ENCODE results near the gene APMAP.

The APMAP gene

GRCh38 chr20:24968278-24968800 is 24.2 kb downstream of the APMAP start:
- H3K4me3 ChIP-seq (ENCODE audit: low read length in 2 of 2): no peak overlapping the region
- no peaks in the 10 kb centered on the region for H3K9me3 ChIP-seq (ENCODE audit: control insufficient read depth in 2 of 2, low read length in 2 of 2)
- peaks cover 0 to 2% of the 10 kb centered on the region in 2 donors for H3K4me1 ChIP-seq (ENCODE audit: control insufficient read depth in 2 of 2, insufficient read depth in 2 of 2, low read length in 2 of 2)
- no peak overlapping the region for H3K9ac ChIP-seq (ENCODE audit: low read depth in 1 of 2, low read length in 2 of 2)
- no peaks in the 10 kb centered on the region for H3K27me3 ChIP-seq (ENCODE audit: control insufficient read depth in 2 of 2, insufficient read depth in 2 of 2, low read length in 2 of 2)
- H3K27ac ChIP-seq (ENCODE audit: low read depth in 2 of 2, low read length in 2 of 2): no peak overlapping the region
- peaks cover 49 to 67% of the 10 kb centered on the region in 2 donors for H3K36me3 ChIP-seq (ENCODE audit: control insufficient read depth in 2 of 2, insufficient read depth in 2 of 2, low read length in 2 of 2)

- no peaks in the 10 kb centered on the region for H3K27me3 ChIP-seq (ENCODE audit: control insufficient read depth in 2 of 2, insufficient read depth in 2 of 2, low read length in 2 of 2)
- H3K9ac ChIP-seq (ENCODE audit: low read depth in 1 of 2, low read length in 2 of 2): no peak overlapping the region
- H3K4me1 ChIP-seq (ENCODE audit: control insufficient read depth in 2 of 2, insufficient read depth in 2 of 2, low read length in 2 of 2): no peaks in the 10 kb centered on the region
- peaks cover 49 to 58% of the 10 kb centered on the region in 2 donors for H3K36me3 ChIP-seq (ENCODE audit: control insufficient read depth in 2 of 2, insufficient read depth in 2 of 2, low read length in 2 of 2)
- H3K9me3 ChIP-seq (ENCODE audit: control insufficient read depth in 2 of 2, low read length in 2 of 2): no peaks in the 10 kb centered on the region
- no peak overlapping the region for H3K4me3 ChIP-seq (ENCODE audit: low read length in 2 of 2)
- H3K27ac ChIP-seq (ENCODE audit: low read depth in 2 of 2, low read length in 2 of 2): no peak overlapping the region
Measured at GRCh38 chr20:24966317-24967012, 26.1 kb downstream of the APMAP start.

DNA sequence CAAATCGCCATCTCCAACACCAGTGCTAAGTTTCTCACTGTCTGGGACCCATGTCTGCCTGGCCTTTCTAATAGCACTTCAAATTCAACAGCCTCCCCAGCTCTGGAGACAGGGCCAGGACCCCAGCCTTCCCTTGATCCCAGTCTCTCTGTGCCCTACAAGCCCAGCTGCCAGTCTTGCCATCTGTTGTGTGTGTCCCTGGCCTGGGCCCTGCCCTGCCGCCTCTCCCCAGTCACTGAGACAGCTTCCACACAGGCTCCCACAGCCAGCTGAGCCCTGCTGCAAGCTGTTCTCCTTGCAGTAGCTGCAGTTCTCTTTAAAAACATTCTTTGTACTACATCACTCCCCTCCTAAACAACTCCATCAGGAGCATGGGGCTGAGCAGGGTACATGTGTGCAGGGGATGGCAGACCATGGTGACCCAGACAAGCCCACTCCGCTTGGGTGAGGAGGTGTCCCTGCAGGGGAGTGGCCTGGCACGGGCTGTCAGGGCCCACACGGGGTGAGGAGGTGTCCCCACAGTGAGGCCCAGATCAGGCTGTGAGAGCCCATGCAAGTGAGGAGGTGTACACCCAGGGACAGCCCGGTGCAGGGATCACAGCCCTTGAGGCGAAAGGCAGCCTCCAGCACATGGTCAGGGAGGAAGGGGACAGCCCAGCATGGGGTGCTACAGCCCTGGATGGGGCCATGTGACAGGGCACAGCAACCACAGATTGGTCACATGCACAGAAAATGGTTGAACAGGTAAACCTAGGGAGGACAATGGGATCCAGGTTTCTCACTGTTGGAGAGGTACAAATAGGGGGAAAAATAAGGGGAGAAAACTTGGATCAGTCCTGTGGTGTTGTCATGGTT is 27.3 kb downstream of the APMAP start:
- Histone ChIP-seq H3K27ac (ENCODE audit: low read depth in 2 of 2, low read length in 2 of 2) (no peak overlapping the region), H3K27me3 (ENCODE audit: control insufficient read depth in 2 of 2, insufficient read depth in 2 of 2, low read length in 2 of 2) (no peaks in the 10 kb centered on the region), H3K4me3 (ENCODE audit: low read length in 2 of 2) (no peak overlapping the region), H3K36me3 (ENCODE audit: control insufficient read depth in 2 of 2, insufficient read depth in 2 of 2, low read length in 2 of 2) (peaks cover 45 to 59% of the 10 kb centered on the region in 2 donors), H3K4me1 (ENCODE audit: control insufficient read depth in 2 of 2, insufficient read depth in 2 of 2, low read length in 2 of 2) (no peaks in the 10 kb centered on the region), H3K9me3 (ENCODE audit: control insufficient read depth in 2 of 2, low read length in 2 of 2) (no peaks in the 10 kb centered on the region), H3K9ac (ENCODE audit: low read depth in 1 of 2, low read length in 2 of 2) (no peak overlapping the region)

DNA sequence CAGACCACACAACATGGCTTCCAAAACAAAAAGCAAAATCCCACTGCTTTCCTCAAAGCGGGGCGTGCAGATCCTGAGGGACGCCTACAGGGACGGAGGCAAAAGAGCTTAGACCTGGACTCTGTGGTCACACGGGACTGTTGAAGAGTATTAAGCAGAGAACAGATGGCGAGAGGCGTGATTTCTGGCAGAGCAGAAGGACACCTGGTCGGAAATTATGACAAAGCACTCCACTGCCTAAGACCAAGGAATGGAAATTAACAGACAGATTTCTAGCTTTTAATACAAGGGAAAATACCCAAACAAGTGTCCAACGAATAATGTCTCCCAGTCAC is 28.1 kb downstream of the APMAP start:
- H3K27ac ChIP-seq (ENCODE audit: low read depth in 2 of 2, low read length in 2 of 2): no peak overlapping the region

GRCh38 chr20:24963672-24964505 is 28.7 kb downstream of the APMAP start:
- no peaks in the 10 kb centered on the region for H3K4me1 ChIP-seq (ENCODE audit: control insufficient read depth in 2 of 2, insufficient read depth in 2 of 2, low read length in 2 of 2)
- peaks cover 36 to 53% of the 10 kb centered on the region in 2 donors for H3K36me3 ChIP-seq (ENCODE audit: control insufficient read depth in 2 of 2, insufficient read depth in 2 of 2, low read length in 2 of 2)
- H3K4me3 ChIP-seq (ENCODE audit: low read length in 2 of 2): no peak overlapping the region
- H3K27me3 ChIP-seq (ENCODE audit: control insufficient read depth in 2 of 2, insufficient read depth in 2 of 2, low read length in 2 of 2): no peaks in the 10 kb centered on the region
- no peak overlapping the region for H3K27ac ChIP-seq (ENCODE audit: low read depth in 2 of 2, low read length in 2 of 2)
- no peak overlapping the region for H3K9ac ChIP-seq (ENCODE audit: low read depth in 1 of 2, low read length in 2 of 2)
- H3K9me3 ChIP-seq (ENCODE audit: control insufficient read depth in 2 of 2, low read length in 2 of 2): no peaks in the 10 kb centered on the region

More for the DNA sequence above, 28.1 kb downstream of the APMAP start:
- H3K4me1 ChIP-seq (ENCODE audit: control insufficient read depth in 2 of 2, insufficient read depth in 2 of 2, low read length in 2 of 2): no peaks in the 10 kb centered on the region
- peaks cover 38 to 57% of the 10 kb centered on the region in 2 donors for H3K36me3 ChIP-seq (ENCODE audit: control insufficient read depth in 2 of 2, insufficient read depth in 2 of 2, low read length in 2 of 2)
- H3K4me3 ChIP-seq (ENCODE audit: low read length in 2 of 2): no peak overlapping the region
- H3K9ac ChIP-seq (ENCODE audit: low read depth in 1 of 2, low read length in 2 of 2): no peak overlapping the region
- no peaks in the 10 kb centered on the region for H3K9me3 ChIP-seq (ENCODE audit: control insufficient read depth in 2 of 2, low read length in 2 of 2)
- H3K27me3 ChIP-seq (ENCODE audit: control insufficient read depth in 2 of 2, insufficient read depth in 2 of 2, low read length in 2 of 2): no peaks in the 10 kb centered on the region

- H3K36me3 ChIP-seq (ENCODE audit: control insufficient read depth in 2 of 2, insufficient read depth in 2 of 2, low read length in 2 of 2): peaks cover 33 to 54% of the 10 kb centered on the region in 2 donors
Measured at GRCh38 chr20:24962510-24962909, 30.0 kb downstream of the APMAP start.

GRCh38 chr20:24962182-24962492 is 30.4 kb downstream of the APMAP start:
- peaks cover 33 to 50% of the 10 kb centered on the region in 2 donors for H3K36me3 ChIP-seq (ENCODE audit: control insufficient read depth in 2 of 2, insufficient read depth in 2 of 2, low read length in 2 of 2)
- no peak overlapping the region for H3K9ac ChIP-seq (ENCODE audit: low read depth in 1 of 2, low read length in 2 of 2)
- no peaks in the 10 kb centered on the region for H3K4me1 ChIP-seq (ENCODE audit: control insufficient read depth in 2 of 2, insufficient read depth in 2 of 2, low read length in 2 of 2)
- no peak overlapping the region for H3K27ac ChIP-seq (ENCODE audit: low read depth in 2 of 2, low read length in 2 of 2)
- no peaks in the 10 kb centered on the region for H3K9me3 ChIP-seq (ENCODE audit: control insufficient read depth in 2 of 2, low read length in 2 of 2)
- H3K27me3 ChIP-seq (ENCODE audit: control insufficient read depth in 2 of 2, insufficient read depth in 2 of 2, low read length in 2 of 2): no peaks in the 10 kb centered on the region
- H3K4me3 ChIP-seq (ENCODE audit: low read length in 2 of 2): no peak overlapping the region

More at GRCh38 chr20:24962510-24962909, 30.0 kb downstream of the APMAP start:
- H3K4me3 ChIP-seq (ENCODE audit: low read length in 2 of 2): no peak overlapping the region
- H3K9ac ChIP-seq (ENCODE audit: low read depth in 1 of 2, low read length in 2 of 2): no peak overlapping the region
- no peaks in the 10 kb centered on the region for H3K9me3 ChIP-seq (ENCODE audit: control insufficient read depth in 2 of 2, low read length in 2 of 2)
- no peaks in the 10 kb centered on the region for H3K27me3 ChIP-seq (ENCODE audit: control insufficient read depth in 2 of 2, insufficient read depth in 2 of 2, low read length in 2 of 2)
- no peak overlapping the region for H3K27ac ChIP-seq (ENCODE audit: low read depth in 2 of 2, low read length in 2 of 2)
- no peaks in the 10 kb centered on the region for H3K4me1 ChIP-seq (ENCODE audit: control insufficient read depth in 2 of 2, insufficient read depth in 2 of 2, low read length in 2 of 2)

- H3K9me3 ChIP-seq (ENCODE audit: control insufficient read depth in 2 of 2, low read length in 2 of 2): no peaks in the 10 kb centered on the region
- no peaks in the 10 kb centered on the region for H3K27me3 ChIP-seq (ENCODE audit: control insufficient read depth in 2 of 2, insufficient read depth in 2 of 2, low read length in 2 of 2)
- H3K4me3 ChIP-seq (ENCODE audit: low read length in 2 of 2): no peak overlapping the region
- H3K4me1 ChIP-seq (ENCODE audit: control insufficient read depth in 2 of 2, insufficient read depth in 2 of 2, low read length in 2 of 2): no peaks in the 10 kb centered on the region
- H3K27ac ChIP-seq (ENCODE audit: low read depth in 2 of 2, low read length in 2 of 2): no peak overlapping the region
- no peak overlapping the region for H3K9ac ChIP-seq (ENCODE audit: low read depth in 1 of 2, low read length in 2 of 2)
- peaks cover 33 to 48% of the 10 kb centered on the region in 2 donors for H3K36me3 ChIP-seq (ENCODE audit: control insufficient read depth in 2 of 2, insufficient read depth in 2 of 2, low read length in 2 of 2)
Measured at GRCh38 chr20:24961384-24962181, 31.0 kb downstream of the APMAP start.

- H3K4me3 ChIP-seq (ENCODE audit: low read length in 2 of 2): no peak overlapping the region
- no peak overlapping the region for H3K27ac ChIP-seq (ENCODE audit: low read depth in 2 of 2, low read length in 2 of 2)
- peaks cover 32 to 43% of the 10 kb centered on the region in 2 donors for H3K36me3 ChIP-seq (ENCODE audit: control insufficient read depth in 2 of 2, insufficient read depth in 2 of 2, low read length in 2 of 2)
- no peaks in the 10 kb centered on the region for H3K27me3 ChIP-seq (ENCODE audit: control insufficient read depth in 2 of 2, insufficient read depth in 2 of 2, low read length in 2 of 2)
- no peak overlapping the region for H3K9ac ChIP-seq (ENCODE audit: low read depth in 1 of 2, low read length in 2 of 2)
- H3K4me1 ChIP-seq (ENCODE audit: control insufficient read depth in 2 of 2, insufficient read depth in 2 of 2, low read length in 2 of 2): no peaks in the 10 kb centered on the region
- no peaks in the 10 kb centered on the region for H3K9me3 ChIP-seq (ENCODE audit: control insufficient read depth in 2 of 2, low read length in 2 of 2)
Measured at GRCh38 chr20:24960861-24961260, 31.7 kb downstream of the APMAP start.
